ENCODE data around the gene OPHN1. TPM values are rescaled to one million over a fixed set of nuclear protein-coding genes. Genes with fewer than 3 reads are reported as not detected.

Gene OPHN1
- total RNA-seq, 1 experiment from 2014 or later: 4.0 TPM

- BruUV-seq (replicated peaks): no TSS peak
- Mint-ChIP-seq H3K9me3 (ENCODE audit: unreplicated experiment) (no peaks in the 10 kb centered on the region), H3K4me1 (ENCODE audit: insufficient read depth, unreplicated experiment) (no peaks in the 10 kb centered on the region), H3K27me3 (ENCODE audit: insufficient read depth, unreplicated experiment) (peaks cover 14% of the 10 kb centered on the region), H3K27ac (ENCODE audit: low read depth, unreplicated experiment) (no peak overlapping the region), H3K4me3 (ENCODE audit: unreplicated experiment) (no peak overlapping the region), H3K36me3 (ENCODE audit: insufficient read depth, unreplicated experiment) (no peaks in the 10 kb centered on the region)
- no peak for DNase-seq (ENCODE audit: unreplicated experiment)
- intact Hi-C loops (cut with micrococcal nuclease): no loop called here
- CTCF ChIA-PET: interaction anchor here (0.5 kb wide), 1 partner anchor 63 kb away, joined by 4 read pairs; no protein-coding TSS in a partner anchor
- TF ChIP-seq CTCF (IDR thresholded peaks at IDR 0.05; ENCODE audit: unreplicated experiment): no peak
- POLR2A ChIA-PET: no interaction called here
These were observed 183.9 kb downstream of the OPHN1 start for GRCh38 chrX:68249401-68249831.

DNA sequence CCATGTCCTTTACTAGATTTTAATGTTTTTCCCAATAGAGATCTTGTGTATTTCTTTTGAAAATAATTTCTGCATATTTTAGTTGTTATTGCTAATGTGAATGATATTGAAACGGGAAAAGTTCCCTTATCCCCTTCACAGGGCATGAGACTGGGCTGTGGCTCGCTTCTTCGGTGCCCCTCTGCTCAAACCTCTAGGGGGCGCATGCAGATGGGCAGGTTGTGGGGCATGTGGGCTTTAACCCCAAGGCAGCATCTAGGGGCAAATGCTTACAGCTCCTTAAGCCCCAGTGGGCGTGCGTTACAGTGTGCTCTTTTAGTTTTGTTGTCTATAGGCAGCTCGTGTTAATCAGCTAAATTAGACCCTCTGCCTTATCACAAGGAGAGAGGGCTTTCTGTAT is 194.7 kb downstream of the OPHN1 start:
- Mint-ChIP-seq H3K27me3 (ENCODE audit: insufficient read depth, unreplicated experiment) (peaks cover 20% of the 10 kb centered on the region), H3K4me3 (ENCODE audit: unreplicated experiment) (no peak overlapping the region), H3K36me3 (ENCODE audit: insufficient read depth, unreplicated experiment) (no peaks in the 10 kb centered on the region), H3K27ac (ENCODE audit: low read depth, unreplicated experiment) (no peak overlapping the region), H3K4me1 (ENCODE audit: insufficient read depth, unreplicated experiment) (no peaks in the 10 kb centered on the region), H3K9me3 (ENCODE audit: unreplicated experiment) (no peaks in the 10 kb centered on the region)
- ChIA-PET CTCF (interaction anchor here (1.0 kb wide), 1 partner anchor 33 kb away, joined by 3 read pairs; no protein-coding TSS in a partner anchor), POLR2A (no interaction called here)
- intact Hi-C loops (cut with micrococcal nuclease): no loop called here
- TF ChIP-seq CTCF (IDR thresholded peaks at IDR 0.05; ENCODE audit: unreplicated experiment): peak; percentile 37
- BruUV-seq (replicated peaks): no TSS peak
- peak; percentile 29 for DNase-seq (ENCODE audit: unreplicated experiment)

DNA sequence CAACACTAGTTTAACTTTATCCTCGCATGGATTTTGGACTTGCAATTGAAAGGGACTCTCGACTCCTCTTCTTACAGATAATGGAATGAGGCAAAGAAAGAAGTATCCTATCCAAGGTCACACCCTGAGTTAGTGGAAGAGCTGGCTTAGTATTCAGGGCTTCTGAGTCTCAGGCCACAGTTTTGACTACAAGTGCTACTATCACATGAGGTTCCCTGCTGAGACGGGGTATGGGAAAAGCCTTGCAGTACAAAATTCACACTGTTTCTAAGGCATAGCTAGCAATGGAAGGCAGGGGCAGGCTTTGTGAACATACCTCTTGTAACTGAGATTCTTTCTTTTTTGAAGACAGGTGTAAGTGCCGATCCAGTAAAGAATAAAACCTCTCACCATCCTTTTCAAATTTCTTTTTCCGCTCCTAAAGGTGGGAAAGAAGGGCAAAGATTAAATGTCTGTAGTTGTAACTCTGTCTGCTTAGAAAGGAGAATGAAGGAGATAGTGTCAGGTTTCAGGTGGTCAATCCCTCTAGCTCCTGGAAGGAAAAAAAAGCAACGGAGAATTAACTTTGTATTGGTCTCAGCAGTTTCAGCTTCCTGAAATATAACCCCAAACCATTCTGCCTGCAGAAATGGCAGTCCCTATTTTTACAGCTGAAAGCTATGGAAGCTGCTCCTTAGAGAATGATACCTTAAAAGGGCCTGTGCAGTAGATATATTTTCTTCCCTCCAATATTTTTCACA is 199.0 kb downstream of the OPHN1 start:
- Mint-ChIP-seq H3K4me3 (ENCODE audit: unreplicated experiment) (no peak overlapping the region), H3K36me3 (ENCODE audit: insufficient read depth, unreplicated experiment) (no peaks in the 10 kb centered on the region), H3K4me1 (ENCODE audit: insufficient read depth, unreplicated experiment) (no peaks in the 10 kb centered on the region), H3K27me3 (ENCODE audit: insufficient read depth, unreplicated experiment) (peaks cover 33% of the 10 kb centered on the region), H3K27ac (ENCODE audit: low read depth, unreplicated experiment) (no peak overlapping the region), H3K9me3 (ENCODE audit: unreplicated experiment) (no peaks in the 10 kb centered on the region)
- no peak for TF ChIP-seq CTCF (IDR thresholded peaks at IDR 0.05; ENCODE audit: unreplicated experiment)
- POLR2A ChIA-PET: no interaction called here
- intact Hi-C loops (cut with micrococcal nuclease): no loop called here
- DNase-seq (ENCODE audit: unreplicated experiment): no peak
- CTCF ChIA-PET: no interaction called here
- BruUV-seq (replicated peaks): no TSS peak

GRCh38 chrX:68232206-68232605 is 201.1 kb downstream of the OPHN1 start:
- Mint-ChIP-seq H3K27ac (ENCODE audit: low read depth, unreplicated experiment) (no peak overlapping the region), H3K9me3 (ENCODE audit: unreplicated experiment) (no peaks in the 10 kb centered on the region), H3K36me3 (ENCODE audit: insufficient read depth, unreplicated experiment) (no peaks in the 10 kb centered on the region), H3K4me3 (ENCODE audit: unreplicated experiment) (no peak overlapping the region), H3K4me1 (ENCODE audit: insufficient read depth, unreplicated experiment) (no peaks in the 10 kb centered on the region), H3K27me3 (ENCODE audit: insufficient read depth, unreplicated experiment) (peaks cover 34% of the 10 kb centered on the region)
- DNase-seq (ENCODE audit: unreplicated experiment): no peak
- POLR2A ChIA-PET: no interaction called here
- TF ChIP-seq CTCF (IDR thresholded peaks at IDR 0.05; ENCODE audit: unreplicated experiment): no peak
- CTCF ChIA-PET: no interaction called here
- intact Hi-C loops (cut with micrococcal nuclease): no loop called here
- BruUV-seq (replicated peaks): no TSS peak
